Colon (tissue), 2 donors: ENCODE measurements around the gene CGREF1.
"Not testable (repeated sequence)": the region's sequence is repeated elsewhere in the genome, so short reads cannot be mapped to it uniquely, and the experiment has no call there.

Source experiments
- FAIRE-seq: peaks from 2 replicates; lab custom pipeline; 2012; peaks lifted over from hg19 to GRCh38; lab: Jason Lieb, UNC
- donor health status: control.
- donor health status: control.

The CGREF1 gene

GRCh38 chr2:27087823-27088410 lies 31.0 kb downstream of the CGREF1 start:
- no peak for FAIRE-seq

DNA sequence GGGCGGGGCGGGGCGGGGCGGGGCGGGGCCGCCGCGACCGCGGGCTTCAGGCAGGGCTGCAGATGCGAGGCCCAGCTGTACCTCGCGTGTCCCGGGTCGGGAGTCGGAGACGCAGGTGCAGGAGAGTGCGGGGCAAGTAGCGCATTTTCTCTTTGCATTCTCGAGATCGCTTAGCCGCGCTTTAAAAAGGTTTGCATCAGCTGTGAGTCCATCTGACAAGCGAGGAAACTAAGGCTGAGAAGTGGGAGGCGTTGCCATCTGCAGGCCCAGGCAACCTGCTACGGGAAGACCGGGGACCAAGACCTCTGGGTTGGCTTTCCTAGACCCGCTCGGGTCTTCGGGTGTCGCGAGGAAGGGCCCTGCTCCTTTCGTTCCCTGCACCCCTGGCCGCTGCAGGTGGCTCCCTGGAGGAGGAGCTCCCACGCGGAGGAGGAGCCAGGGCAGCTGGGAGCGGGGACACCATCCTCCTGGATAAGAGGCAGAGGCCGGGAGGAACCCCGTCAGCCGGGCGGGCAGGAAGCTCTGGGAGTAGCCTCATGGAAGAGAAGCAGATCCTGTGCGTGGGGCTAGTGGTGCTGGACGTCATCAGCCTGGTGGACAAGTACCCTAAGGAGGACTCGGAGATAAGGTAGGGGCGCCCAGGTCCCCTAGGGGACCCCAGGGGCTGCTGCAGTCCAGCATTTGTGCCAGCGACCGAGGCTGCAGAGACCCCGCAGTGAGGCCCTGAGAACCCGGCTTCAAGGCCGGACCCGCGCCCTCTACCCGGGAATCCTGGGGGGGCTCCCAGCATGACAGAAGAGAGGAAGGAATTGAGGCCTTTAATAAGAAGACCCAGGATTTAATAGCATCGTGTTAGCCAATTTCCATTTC lies 32.0 kb downstream of the CGREF1 start, which contains the start of gene KHK:
Gene KHK (plus strand): TSS at position 49 of the 870 bp plus-strand sequence. CDS start 488 bp downstream, at position 537.
- FAIRE-seq: no peak

DNA sequence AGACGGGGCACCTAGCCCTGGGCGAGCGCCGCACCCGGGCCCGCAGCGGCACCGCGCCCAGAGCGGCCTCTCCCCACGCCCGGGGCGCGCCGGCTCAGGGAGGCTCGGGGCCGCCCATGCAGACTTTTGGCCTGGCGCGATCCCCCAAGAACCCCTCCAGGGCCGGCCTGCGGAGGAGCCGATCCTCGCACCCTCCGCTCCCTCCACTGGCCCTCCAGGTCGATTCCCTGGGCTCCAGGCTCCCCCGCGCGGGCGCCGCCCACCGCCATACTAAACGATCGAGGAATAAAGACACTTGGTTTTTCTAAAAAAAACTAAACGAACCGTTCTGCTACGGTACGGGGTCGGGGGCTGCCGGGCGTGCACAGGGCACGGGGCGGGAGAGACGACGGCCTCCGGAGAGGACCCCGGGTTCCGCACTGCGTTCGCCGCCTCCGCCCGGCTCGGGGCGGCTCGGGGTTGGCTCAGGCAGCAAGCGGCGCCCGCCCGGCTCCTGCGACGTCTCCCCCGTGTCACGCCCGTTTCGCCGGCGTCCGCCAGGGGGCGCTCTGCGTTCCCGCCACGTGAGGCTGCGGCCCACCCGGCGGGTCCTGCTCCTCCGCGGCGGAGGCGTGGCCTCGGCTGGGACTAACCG lies 32.7 kb downstream of the CGREF1 start:
- FAIRE-seq: no peak

GRCh38 chr2:27085673-27086089 lies 33.2 kb downstream of the CGREF1 start:
- FAIRE-seq: no peak

DNA sequence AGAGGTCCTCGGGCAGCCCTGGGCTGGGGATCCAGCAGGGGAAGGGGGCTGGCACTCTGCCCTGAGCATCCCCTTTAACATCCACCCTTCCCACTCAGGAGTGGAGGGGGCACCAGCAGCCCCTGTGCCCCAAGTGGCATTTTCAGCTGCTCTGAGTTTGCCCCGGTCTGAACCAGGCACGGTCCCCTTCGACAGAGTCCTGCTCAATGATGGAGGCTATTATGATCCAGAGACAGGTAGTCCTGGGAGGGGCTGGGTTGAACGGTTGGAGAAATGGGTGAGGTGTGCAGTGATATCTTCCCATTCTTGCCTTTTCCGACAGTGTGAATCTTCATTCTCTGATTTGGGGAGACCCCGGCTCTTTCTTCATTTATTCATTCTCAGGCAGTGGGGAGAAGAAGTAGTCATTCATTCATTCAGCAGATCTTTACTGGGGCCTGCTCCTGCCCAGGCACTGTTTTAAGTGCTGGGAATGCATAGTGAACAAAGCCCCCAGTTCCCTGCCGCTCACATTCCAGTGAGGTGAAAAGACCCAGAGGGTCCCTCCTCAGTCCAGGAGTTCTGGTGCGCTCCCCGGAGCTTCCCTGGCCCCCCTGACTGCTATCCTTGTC lies 33.8 kb downstream of the CGREF1 start:
- FAIRE-seq: no peak

- no peak for FAIRE-seq
Observed at GRCh38 chr2:27084297-27085061, 34.4 kb downstream of the CGREF1 start.

DNA sequence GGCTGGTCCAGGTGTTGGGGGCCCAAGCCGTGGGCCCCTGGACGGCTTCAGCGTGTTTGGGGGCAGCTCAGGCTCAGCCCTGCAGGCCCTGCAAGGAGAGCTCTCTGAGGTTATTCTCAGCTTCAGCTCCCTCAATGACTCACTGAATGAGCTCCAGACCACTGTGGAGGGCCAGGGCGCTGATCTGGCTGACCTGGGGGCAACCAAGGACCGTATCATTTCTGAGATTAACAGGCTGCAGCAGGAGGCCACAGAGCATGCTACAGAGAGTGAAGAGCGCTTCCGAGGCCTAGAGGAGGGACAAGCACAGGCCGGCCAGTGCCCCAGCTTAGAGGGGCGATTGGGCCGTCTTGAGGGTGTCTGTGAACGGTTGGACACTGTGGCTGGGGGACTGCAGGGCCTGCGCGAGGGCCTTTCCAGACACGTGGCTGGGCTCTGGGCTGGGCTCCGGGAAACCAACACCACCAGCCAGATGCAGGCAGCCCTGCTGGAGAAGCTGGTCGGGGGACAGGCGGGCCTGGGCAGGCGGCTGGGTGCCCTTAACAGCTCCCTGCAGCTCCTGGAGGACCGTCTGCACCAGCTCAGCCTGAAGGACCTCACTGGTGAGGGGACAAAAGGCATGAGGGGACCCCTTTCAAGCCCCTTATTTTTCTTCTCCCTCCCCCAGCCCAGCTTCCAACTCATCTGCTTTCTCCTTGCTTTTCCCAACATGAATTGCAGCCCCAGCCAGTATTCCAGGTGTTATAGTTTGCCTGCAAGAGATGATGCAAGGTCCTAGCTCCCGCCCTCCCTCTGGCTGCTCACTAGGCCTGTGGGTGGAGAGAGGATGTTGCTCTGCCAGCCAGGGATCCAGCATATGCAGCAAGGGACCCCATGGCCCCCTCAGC lies 35.3 kb downstream of the CGREF1 start:
- no peak for FAIRE-seq

DNA sequence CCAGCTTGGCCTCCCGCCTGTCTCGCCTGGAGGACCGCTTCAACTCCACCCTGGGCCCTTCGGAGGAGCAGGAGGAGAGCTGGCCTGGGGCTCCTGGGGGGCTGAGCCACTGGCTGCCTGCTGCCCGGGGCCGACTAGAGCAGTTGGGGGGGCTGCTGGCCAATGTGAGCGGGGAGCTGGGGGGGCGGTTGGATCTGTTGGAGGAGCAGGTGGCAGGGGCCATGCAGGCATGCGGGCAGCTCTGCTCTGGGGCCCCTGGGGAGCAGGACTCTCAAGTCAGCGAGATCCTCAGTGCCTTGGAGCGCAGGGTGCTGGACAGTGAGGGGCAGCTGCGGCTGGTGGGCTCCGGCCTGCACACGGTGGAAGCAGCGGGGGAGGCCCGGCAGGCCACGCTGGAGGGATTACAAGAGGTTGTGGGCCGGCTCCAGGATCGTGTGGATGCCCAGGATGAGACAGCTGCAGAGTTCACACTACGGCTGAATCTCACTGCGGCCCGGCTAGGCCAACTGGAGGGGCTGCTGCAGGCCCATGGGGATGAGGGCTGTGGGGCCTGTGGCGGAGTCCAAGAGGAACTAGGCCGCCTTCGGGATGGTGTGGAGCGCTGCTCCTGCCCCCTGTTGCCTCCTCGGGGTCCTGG lies 36.0 kb downstream of the CGREF1 start:
- FAIRE-seq: no peak

- FAIRE-seq: no peak
Observed at GRCh38 chr2:27081984-27082772, 36.8 kb downstream of the CGREF1 start.

DNA sequence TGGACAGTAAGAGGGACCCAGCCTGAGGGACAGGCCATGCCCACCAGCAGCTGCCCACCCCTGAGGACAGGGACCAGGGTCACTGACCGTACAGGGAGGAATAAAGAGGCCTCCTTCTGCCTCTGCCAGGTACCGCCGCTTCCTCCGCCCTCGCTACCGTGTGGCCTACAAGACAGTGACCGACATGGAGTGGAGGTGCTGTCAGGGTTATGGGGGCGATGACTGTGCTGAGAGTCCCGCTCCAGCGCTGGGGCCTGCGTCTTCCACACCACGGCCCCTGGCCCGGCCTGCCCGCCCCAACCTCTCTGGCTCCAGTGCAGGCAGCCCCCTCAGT lies 38.4 kb downstream of the CGREF1 start:
- FAIRE-seq: no peak

GRCh38 chr2:27080140-27080469 lies 38.8 kb downstream of the CGREF1 start:
- FAIRE-seq: no peak

DNA sequence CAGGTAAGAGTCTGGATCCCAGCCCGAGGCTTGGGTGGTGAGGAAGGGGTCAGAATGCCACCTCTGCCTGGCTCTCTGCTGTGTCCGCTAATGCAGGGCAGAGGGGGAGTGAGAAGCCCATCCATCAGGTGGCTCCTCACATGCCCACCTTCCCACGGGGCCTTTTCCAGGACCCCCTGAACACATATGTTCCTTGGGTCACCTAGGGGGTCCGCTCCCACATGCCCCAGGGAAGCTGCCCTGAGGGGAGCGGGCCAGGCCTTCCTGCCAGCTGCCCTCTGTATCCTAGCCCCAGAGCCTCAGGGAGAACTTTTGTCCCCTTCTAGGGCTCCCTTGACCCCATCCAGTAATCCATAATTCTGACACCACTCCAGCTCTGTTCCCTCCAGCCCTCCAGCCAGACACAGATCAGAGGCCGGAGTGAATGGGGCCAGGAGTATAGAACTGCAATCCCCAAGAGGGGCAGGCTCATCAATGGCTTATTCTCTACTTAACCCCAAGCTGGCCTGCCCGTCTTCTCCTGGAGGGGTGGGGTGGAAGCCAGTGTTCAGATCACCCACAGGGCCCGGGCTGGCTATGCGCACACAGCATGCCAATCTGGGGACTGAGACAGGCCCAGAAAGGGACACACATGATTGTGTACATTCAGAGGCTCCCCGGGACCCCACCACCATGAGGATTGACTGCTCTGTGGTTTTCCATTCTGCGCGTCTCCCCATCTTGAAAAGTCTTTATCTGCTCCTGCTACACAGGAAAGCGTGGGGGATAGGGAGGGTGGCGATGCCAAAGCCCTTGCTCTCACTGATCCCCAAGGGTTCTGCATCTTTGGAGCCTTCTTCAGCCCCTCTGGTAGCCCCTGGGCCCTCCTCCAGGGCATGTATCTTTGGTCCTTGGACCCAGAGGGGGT lies 39.4 kb downstream of the CGREF1 start:
- FAIRE-seq: no peak

GRCh38 chr2:27078267-27079194 lies 40.4 kb downstream of the CGREF1 start, which contains the start of gene EMILIN1:
Gene EMILIN1 (plus strand): TSS chr2:27078615. CDS start chr2:27079066, 451 bp downstream.
- no peak for FAIRE-seq

GRCh38 chr2:27077231-27077630 lies 41.7 kb downstream of the CGREF1 start:
- no peak for FAIRE-seq

DNA sequence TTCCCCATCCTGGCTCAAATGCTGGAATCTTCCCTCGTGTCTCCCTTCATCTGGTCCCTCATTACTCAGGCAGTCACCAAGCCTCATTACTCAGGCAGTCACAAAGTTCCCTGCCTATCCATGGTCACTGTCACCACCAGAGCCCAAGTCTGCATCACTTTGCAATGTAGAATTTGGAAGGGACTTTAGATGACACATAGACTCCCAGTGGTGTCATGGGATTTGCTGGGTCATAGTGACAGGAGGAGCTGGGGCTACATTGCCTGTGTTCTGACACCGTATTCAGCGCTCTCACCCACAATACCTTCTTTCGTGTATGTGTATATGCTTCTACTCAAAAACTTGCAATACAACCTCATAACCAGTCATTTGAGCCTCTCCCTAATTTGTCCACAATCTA lies 42.6 kb downstream of the CGREF1 start:
- FAIRE-seq: no peak

- not testable (repeated sequence) for FAIRE-seq
Observed at GRCh38 chr2:27075566-27075871, 43.4 kb downstream of the CGREF1 start.

DNA sequence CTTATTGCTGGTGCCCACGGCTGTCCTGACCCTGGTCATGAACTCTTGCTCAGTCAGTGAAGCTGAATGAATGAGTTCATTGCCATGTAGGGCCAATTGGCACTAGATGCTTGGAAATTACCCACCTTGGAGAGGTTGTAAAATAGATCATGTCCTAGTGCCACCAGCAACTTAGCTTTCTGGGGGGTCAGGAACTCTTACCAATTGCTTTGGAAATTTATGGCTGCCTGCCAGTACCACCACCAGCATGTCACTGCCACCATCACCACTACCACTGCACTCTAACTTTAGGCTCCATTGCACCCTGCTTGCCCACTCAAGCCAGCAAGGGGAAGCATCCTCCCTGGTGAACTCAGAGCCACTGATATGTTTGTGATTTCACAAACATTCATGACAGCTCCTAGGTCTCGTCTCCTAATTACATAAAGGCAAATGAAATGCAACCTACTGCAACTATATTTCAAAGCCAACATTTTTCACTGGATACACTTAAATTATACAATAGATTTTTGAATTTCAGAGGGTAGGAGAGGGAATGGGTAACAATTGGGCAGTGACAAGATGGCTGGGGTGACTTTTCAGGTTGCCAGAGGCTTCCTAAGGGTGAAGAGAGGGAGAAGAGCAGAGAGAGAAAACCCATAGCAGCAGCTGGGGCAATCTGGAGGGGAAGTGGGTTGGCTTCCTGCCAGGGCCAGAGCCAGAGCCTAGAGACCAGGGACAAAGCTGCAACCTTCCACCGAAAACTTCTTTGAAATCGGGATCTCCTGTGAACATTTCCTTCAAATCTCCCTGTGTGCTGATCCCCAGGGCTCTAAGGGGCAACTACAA lies 44.0 kb downstream of the CGREF1 start:
- no peak for FAIRE-seq
